Measurements from ENCODE around the gene NHLRC4. TPM values are rescaled to one million over a fixed set of nuclear protein-coding genes. Genes with fewer than 3 reads are reported as not detected.

NHLRC4 gene
- total and polyA plus RNA-seq, 2 of the 8 experiments (the other 6 are each of a cell fraction or from before 2014, with no cell fraction given), result 0.60 to 0.76 TPM

- peak; percentile 75 to 83 (median 76) for TF ChIP-seq CTCF (IDR thresholded peaks at IDR 0.05; ENCODE audit: control extremely low read depth in 1 of 3, insufficient read depth in 1 of 3, low read depth in 1 of 3, low read length in 3 of 3)
- no peak for TF ChIP-seq CHD1 (IDR thresholded peaks at IDR 0.05; ENCODE audit: low read depth, low read length)
- no peak for TF ChIP-seq SAP30 (IDR thresholded peaks at IDR 0.05; ENCODE audit: insufficient read depth, insufficient replicate concordance, low read length)
- no peak for TF ChIP-seq KDM5A (IDR thresholded peaks at IDR 0.05; ENCODE audit: low read length)
- no peak for TF ChIP-seq SP4 (IDR thresholded peaks at IDR 0.05; ENCODE audit: low read length)
- no peak for TF ChIP-seq KDM1A (IDR thresholded peaks at IDR 0.05; ENCODE audit: borderline replicate concordance, low read length)
- no peak for TF ChIP-seq RXRA (IDR thresholded peaks at IDR 0.05; ENCODE audit: insufficient read depth, low read depth, low read length)
- TF ChIP-seq SRF (IDR thresholded peaks at IDR 0.05; ENCODE audit: low read depth, low read length), result no peak
- TF ChIP-seq, protein P1, sequence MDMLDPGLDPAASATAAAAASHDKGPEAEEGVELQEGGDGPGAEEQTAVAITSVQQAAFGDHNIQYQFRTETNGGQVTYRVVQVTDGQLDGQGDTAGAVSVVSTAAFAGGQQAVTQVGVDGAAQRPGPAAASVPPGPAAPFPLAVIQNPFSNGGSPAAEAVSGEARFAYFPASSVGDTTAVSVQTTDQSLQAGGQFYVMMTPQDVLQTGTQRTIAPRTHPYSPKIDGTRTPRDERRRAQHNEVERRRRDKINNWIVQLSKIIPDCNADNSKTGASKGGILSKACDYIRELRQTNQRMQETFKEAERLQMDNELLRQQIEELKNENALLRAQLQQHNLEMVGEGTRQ (IDR thresholded peaks at IDR 0.05; ENCODE audit: low read length), result no peak
- no peak for TF ChIP-seq MAFK (IDR thresholded peaks at IDR 0.05; ENCODE audit: low read depth, low read length)
- no peak for TF ChIP-seq RNF2 (IDR thresholded peaks at IDR 0.05; ENCODE audit: borderline replicate concordance, low read depth, low read length, missing control alignments, poor library complexity, severe bottlenecking)
These were observed 45.2 kb upstream of the NHLRC4 start (continued) for GRCh38 chr16:521381-522210.

All from H1 (cell line).